ENCODE measurements around the gene ID1. TPM values are rescaled to one million over a fixed set of nuclear protein-coding genes. Genes with fewer than 3 reads are reported as not detected.

ID1 gene
- total and polyA plus RNA-seq, 2 of the 13 experiments (the other 11 are each of a cell fraction or from before 2014, with no cell fraction given) = 320 to 419 TPM

- TF ChIP-seq IKZF4 (CRISPR knock-in tag; IDR thresholded peaks at IDR 0.05; ENCODE audit: borderline replicate concordance, low read depth, not compliant biosample characterization) (peak; percentile 65), RAD21 (CRISPR knock-in tag; IDR thresholded peaks at IDR 0.05) (peak; percentile 27; the same call in 1 of the 2 replicates), RERE (CRISPR knock-in tag; IDR thresholded peaks at IDR 0.05; ENCODE audit: low read depth) (no peak), KLF16 (CRISPR knock-in tag; IDR thresholded peaks at IDR 0.05) (0 out of 4 replicates have a peak, but pooled peaks of 1 of the 2 experiments have one; percentile 19), PAF1 (CRISPR knock-in tag; IDR thresholded peaks at IDR 0.05) (0 out of 2 replicates have a peak, but pooled peaks have one; percentile 62), ZNF414 (CRISPR knock-in tag; IDR thresholded peaks at IDR 0.05) (no peak), REXO4 (CRISPR knock-in tag; IDR thresholded peaks at IDR 0.05; ENCODE audit: borderline replicate concordance) (0 out of 2 replicates have a peak, but pooled peaks have one; percentile 39), ZFX (CRISPR knock-in tag; IDR thresholded peaks at IDR 0.05; ENCODE audit: low read depth) (peak; percentile 49; the same call in 1 of the 2 replicates), U2AF1 (optimal IDR thresholded peaks at IDR 0.05; ENCODE audit: low read depth, low read length) (peak; percentile 33), MED1 (CRISPR knock-in tag; IDR thresholded peaks at IDR 0.05) (peak; percentile 12; the same call in 1 of the 2 replicates), PTBP1 (IDR thresholded peaks at IDR 0.05; ENCODE audit: low read depth, low read length, poor library complexity, severe bottlenecking) (peak; percentile 41), CSRNP1 (CRISPR knock-in tag; IDR thresholded peaks at IDR 0.05) (0 out of 2 replicates have a peak, but pooled peaks have one; percentile 64), TFAP4 (IDR thresholded peaks at IDR 0.05; ENCODE audit: borderline replicate concordance, low read depth) (peak; percentile 73; the same call in 1 of the 2 replicates), ZZZ3 (CRISPR knock-in tag; IDR thresholded peaks at IDR 0.05; ENCODE audit: borderline replicate concordance) (0 out of 2 replicates have a peak, but pooled peaks have one; percentile 19), AGO1 (IDR thresholded peaks at IDR 0.05; ENCODE audit: low read depth, low read length, poor library complexity, severe bottlenecking) (peak; percentile 81), ZNF768 (CRISPR knock-in tag; IDR thresholded peaks at IDR 0.05) (peak; percentile 12; the same call in 1 of the 2 replicates), TARDBP (CRISPR knock-in tag; IDR thresholded peaks at IDR 0.05) (0 out of 2 replicates have a peak, but pooled peaks have one; percentile 38), ZSCAN22 (CRISPR knock-in tag; IDR thresholded peaks at IDR 0.05) (0 out of 2 replicates have a peak, but pooled peaks have one; percentile 30)
Measured at GRCh38 chr20:31570735-31571617, 34.1 kb upstream of the ID1 start (continued).

Measured in HepG2 (cell line).